Activated B cell treated with CpG ODN at 0.5 μM for 24 hours (primary cell): ENCODE measurements around the gene TGFB2. TPM values are rescaled to one million over a fixed set of nuclear protein-coding genes. Genes with fewer than 3 reads are reported as not detected.

ENCODE experiments used
- ATAC-seq: fragments of 200-7000 bp; cut with Tn5 transposase; one replicate; pipeline ENCODE4 v1.10.0; 2021; ENCODE audit warnings: low read depth, mild to moderate bottlenecking, moderate library complexity
- CTCF ChIA-PET: fragments of 350-600 bp; sonication (Branson Sonifier 250); formaldehyde crosslinking; loops from one replicate; lab custom pipeline; 2021; ENCODE audit warnings: antibody characterized with exemption; lab: Charles Lee
- POLR2A ChIA-PET: fragments of 350-600 bp; sonication (Branson Sonifier 250); formaldehyde crosslinking; loops from one replicate; lab custom pipeline; 2021; ENCODE audit warnings: antibody characterized with exemption; lab: Charles Lee
- DNase-seq: peaks from one replicate; pipeline ENCODE4 v3.0.0; 2022
- H3K27ac Mint-ChIP-seq: one replicate; pipeline ENCODE4 v1.8.0; 2020; ENCODE audit warnings: mixed read lengths
- H3K27me3 Mint-ChIP-seq: one replicate; pipeline ENCODE4 v1.8.0; 2021; ENCODE audit warnings: mixed read lengths
- H3K36me3 Mint-ChIP-seq: one replicate; pipeline ENCODE4 v1.8.0; 2021; ENCODE audit warnings: low read depth, mixed read lengths
- H3K4me1 Mint-ChIP-seq: one replicate; pipeline ENCODE4 v1.8.0; 2021; ENCODE audit warnings: mixed read lengths
- H3K4me3 Mint-ChIP-seq: one replicate; pipeline ENCODE4 v1.8.0; 2020; ENCODE audit warnings: mild to moderate bottlenecking, mixed read lengths
- H3K9me3 Mint-ChIP-seq: one replicate; pipeline ENCODE4 v1.8.0; 2020; ENCODE audit warnings: mixed read lengths
- CTCF ChIP-seq: fragments of 200-600 bp; IDR thresholded peaks from one replicate; pipeline ENCODE4 v1.8.0; 2022; ENCODE audit warnings: antibody characterized with exemption, mild to moderate bottlenecking
- intact Hi-C: fragments of 100-400 bp; cut with micrococcal nuclease; formaldehyde crosslinking; loops from one replicate; pipeline ENCODE4 v1.15.1; 2024
- total RNA-seq: library from RNA; stranded (reverse); gene quantifications from 2 replicates; pipeline ENCODE4 v1.2.3, GENCODE V29; 2022

Gene TGFB2
- total RNA-seq, 1 donor from 2014 or later: 1.6 TPM

- POLR2A ChIA-PET: no interaction called here
- H3K9me3 Mint-ChIP-seq: no peaks in the 10 kb centered on the region
- no peaks in the 10 kb centered on the region for H3K27me3 Mint-ChIP-seq
- no peaks in the 10 kb centered on the region for H3K36me3 Mint-ChIP-seq
- CTCF ChIA-PET: no interaction called here
- no peak overlapping the region for H3K4me3 Mint-ChIP-seq
- intact Hi-C loops: no loop called here
- DNase-seq (no peak), ATAC-seq (no peak)
- TF ChIP-seq CTCF: no peak
- peaks cover 4% of the 10 kb centered on the region for H3K4me1 Mint-ChIP-seq
- H3K27ac Mint-ChIP-seq: no peak overlapping the region
Observed at GRCh38 chr1:218493986-218494385, 148.8 kb downstream of the TGFB2 start.

Other genes starting within 250 kb of the TGFB2 start
- 26.9 and 27.3 TPM in 2 replicates for gene RRP15, start 60.0 kb upstream of the TGFB2 start, total RNA-seq